LNCaP clone FGC (cell line): ENCODE results near the gene EXOC4.

Source experiments
- DNase-seq: peaks from one replicate; pipeline ENCODE4 v3.0.0-alpha.2; 2011; ENCODE audit warnings: low read depth
- H3K4me3 ChIP-seq: 2 replicates; pipeline ENCODE4 v1.5.1; 2011; ENCODE audit warnings: mild to moderate bottlenecking, low read depth, low read length, control low read depth
- TF ChIP-seq, protein P1 (sequence below): IDR thresholded peaks from 2 replicates; pipeline ENCODE4 v1.5.1; 2012; ENCODE audit warnings: mild to moderate bottlenecking; ENCODE audit not compliant: control insufficient read depth, insufficient read depth; ENCODE audit errors: extremely low read depth

EXOC4 gene

DNA sequence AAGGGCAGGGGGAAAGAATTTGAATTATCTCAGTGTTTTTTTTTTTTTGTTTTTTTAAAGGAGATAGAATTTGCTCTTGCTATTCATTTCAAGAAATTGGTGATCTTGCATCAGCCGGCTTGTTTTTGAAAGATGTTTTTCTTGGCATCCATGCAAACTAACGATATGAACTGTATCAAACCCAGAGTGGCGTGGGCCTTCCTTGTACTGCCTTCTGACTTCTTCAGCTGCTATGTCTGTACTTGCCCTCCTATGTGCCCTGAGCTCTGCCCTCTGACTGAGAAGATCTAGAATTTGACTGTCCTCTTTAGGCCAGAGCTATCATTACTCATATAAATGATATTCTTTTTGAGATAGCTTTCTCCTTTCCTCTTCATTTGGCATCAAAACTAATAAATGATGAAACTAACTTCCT is 183.1 kb downstream of the EXOC4 start:
- TF ChIP-seq, protein P1, sequence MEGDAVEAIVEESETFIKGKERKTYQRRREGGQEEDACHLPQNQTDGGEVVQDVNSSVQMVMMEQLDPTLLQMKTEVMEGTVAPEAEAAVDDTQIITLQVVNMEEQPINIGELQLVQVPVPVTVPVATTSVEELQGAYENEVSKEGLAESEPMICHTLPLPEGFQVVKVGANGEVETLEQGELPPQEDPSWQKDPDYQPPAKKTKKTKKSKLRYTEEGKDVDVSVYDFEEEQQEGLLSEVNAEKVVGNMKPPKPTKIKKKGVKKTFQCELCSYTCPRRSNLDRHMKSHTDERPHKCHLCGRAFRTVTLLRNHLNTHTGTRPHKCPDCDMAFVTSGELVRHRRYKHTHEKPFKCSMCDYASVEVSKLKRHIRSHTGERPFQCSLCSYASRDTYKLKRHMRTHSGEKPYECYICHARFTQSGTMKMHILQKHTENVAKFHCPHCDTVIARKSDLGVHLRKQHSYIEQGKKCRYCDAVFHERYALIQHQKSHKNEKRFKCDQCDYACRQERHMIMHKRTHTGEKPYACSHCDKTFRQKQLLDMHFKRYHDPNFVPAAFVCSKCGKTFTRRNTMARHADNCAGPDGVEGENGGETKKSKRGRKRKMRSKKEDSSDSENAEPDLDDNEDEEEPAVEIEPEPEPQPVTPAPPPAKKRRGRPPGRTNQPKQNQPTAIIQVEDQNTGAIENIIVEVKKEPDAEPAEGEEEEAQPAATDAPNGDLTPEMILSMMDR: no peak
- DNase-seq: no peak
- H3K4me3 ChIP-seq: no peak overlapping the region

DNA sequence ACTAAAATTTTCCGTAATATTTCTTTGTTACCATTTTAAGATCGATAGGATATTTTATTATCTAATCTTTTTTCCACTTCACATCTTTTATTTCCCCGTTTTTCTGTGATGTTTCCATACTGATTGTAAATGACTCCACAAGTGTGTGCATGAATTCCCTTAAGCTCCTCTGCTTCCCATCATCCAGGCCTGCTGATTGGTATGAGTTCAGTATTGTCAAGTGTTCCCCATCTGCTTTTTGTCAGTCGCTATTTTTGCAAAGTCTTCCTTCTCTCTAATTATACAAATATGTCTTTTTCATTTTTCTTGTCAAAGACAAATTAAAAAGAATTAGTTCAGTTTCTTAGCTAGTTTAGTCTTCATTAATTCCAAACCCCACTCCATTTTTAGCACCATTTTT is 184.7 kb downstream of the EXOC4 start:
- DNase-seq: no peak
- H3K4me3 ChIP-seq: no peak overlapping the region
- TF ChIP-seq, protein P1: no peak

DNA sequence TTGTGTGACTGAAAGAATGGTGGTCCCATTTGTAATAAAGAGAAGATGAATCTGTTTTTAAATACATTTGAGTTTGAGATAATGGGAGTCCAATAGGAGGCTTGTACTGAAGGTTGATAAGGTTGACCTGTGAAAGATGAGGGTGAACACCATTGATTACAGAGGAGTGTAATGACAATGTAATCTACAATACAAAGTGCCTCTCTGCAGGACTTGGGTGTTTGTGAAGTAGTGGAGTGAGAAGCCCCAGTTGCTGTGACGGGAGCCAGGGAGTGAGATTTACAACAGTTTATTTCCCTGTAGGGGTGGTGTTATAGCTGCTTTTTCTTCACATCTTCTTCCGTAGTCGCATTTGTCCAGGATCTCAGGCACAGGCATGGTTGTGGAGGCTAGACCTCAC is 189.9 kb downstream of the EXOC4 start:
- H3K4me3 ChIP-seq: no peak overlapping the region
- TF ChIP-seq, protein P1: no peak

DNA sequence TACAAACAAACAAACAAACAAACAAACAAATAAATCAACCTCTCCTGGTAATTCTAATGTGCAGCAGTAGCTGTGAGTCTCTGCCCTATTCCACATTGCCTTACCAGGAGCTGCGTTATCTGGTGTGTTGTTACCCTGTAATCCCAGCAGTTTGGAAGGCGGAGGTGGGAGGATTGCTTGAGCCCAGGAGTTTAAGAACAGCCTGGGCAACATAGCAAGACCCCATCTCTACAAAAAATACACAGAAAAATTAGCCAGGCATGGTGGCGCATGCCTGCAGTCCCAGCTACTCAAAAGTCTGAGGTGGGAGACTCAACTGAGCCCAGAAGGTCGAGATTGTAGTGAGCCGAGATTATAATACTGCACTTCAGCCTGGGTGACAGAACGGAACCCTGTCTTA is 192.7 kb downstream of the EXOC4 start:
- DNase-seq: no peak
- TF ChIP-seq, protein P1: no peak
- no peak overlapping the region for H3K4me3 ChIP-seq

More for the DNA sequence above, 189.9 kb downstream of the EXOC4 start:
- DNase-seq: no peak

DNA sequence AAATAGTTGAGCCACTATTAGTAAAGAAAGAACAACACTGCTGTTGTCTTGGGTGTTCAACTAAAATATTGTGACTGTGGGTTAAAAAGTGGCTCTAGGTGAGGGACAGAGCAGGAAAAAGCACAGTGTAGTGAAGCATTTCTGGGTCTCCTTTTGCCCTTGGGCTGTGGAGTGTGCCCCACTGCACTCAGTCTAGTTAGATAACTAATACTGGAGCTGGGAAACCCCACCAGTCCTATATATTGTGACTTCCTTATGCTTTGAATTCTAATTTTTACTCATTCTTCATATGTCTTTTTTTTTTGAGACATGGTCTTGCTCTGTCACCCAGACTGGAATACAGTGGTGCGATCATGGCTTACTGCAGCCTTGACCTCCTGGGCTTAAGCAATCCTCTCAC is 195.1 kb downstream of the EXOC4 start:
- DNase-seq: no peak
- H3K4me3 ChIP-seq: no peak overlapping the region
- TF ChIP-seq, protein P1: no peak

DNA sequence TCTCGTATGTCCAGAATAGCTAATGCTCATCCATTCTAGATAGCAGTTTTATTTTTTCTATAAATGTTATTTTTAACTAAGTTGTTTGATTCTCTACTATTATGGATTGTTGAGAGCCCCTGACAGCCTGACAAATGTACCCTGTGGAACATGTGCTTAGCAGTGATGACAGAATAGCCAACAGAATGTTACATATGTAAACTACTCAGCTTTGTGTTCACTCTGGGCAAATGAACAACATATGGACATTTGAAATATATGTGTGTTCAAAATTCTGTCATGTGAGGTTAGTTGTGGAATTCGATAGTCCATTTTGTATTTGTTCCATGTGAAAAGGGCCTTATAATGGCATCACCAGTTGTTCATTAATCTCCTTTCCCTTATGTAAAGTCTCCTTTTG is 199.7 kb downstream of the EXOC4 start:
- H3K4me3 ChIP-seq: no peak overlapping the region
- no peak for DNase-seq
- TF ChIP-seq, protein P1: no peak

DNA sequence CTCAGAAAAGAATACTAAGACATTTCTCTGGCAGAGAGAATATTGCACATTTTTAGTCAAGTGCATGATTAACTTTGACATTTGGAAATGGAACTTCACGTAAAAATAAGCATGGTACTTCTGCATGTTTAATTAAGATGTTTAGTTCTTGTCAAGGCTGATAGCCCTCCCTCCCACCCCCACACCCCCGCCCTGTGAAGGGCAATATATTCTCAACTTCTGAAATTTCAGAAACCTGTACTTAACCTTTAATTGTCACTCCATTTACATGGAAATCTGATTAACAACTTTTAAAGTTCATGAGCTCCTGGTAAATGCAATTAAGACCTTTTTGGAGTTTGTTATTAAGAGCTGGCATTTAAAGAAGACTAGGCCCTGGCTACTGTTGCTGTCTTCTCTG is 205.8 kb downstream of the EXOC4 start:
- TF ChIP-seq, protein P1: no peak
- no peak for DNase-seq
- no peak overlapping the region for H3K4me3 ChIP-seq
